Renal cortex interstitium (tissue), 11 donors: ENCODE results near the gene TRIM8. TPM values are rescaled to one million over a fixed set of nuclear protein-coding genes. Genes with fewer than 3 reads are reported as not detected.
A peak's percentile ranks its signal among the peaks of the same experiment; 100 is the strongest.

Source experiments
- DNase-seq, 11 donors: peaks; one replicate each; pipeline ENCODE4 v3.0.0-alpha.2; 2013; ENCODE audit warnings: low read depth in 9 of 11, low spot score in 4 of 11; ENCODE audit errors: extremely low read depth in 1 of 11
- polyA plus RNA-seq, 3 donors: library from polyadenylated mRNA; unstranded; fragments of 120-200 nt; gene quantifications; one replicate each; pipeline ENCODE4 v1.2.1, GENCODE V29; 2013; ENCODE audit not compliant: insufficient read length in 3 of 3

TRIM8 gene
- polyA plus RNA-seq, 3 donors = 124 to 132 (median 127) TPM

DNA sequence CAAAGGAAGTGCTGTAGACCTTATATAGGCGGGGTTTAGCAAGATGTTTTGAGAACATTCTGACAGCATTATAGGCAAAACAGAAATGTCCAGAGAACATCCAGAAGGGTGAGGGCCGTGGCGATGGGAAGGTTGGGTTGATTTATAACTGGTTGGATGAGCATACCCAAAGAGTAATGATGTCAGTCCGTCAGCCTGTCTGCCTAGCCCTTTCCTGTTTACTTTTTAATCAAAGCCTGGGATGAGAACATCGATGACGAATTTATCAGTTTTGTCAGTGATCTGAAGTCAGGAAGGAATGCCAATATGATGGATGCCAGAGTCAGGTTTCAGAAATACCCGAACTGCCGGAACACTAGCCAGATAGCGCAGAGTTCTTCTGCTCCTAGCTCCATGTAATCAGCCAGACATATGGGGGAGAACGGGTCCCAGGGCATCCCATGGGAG, 33.8 kb upstream of the TRIM8 start:
- DNase-seq = no peak

DNA sequence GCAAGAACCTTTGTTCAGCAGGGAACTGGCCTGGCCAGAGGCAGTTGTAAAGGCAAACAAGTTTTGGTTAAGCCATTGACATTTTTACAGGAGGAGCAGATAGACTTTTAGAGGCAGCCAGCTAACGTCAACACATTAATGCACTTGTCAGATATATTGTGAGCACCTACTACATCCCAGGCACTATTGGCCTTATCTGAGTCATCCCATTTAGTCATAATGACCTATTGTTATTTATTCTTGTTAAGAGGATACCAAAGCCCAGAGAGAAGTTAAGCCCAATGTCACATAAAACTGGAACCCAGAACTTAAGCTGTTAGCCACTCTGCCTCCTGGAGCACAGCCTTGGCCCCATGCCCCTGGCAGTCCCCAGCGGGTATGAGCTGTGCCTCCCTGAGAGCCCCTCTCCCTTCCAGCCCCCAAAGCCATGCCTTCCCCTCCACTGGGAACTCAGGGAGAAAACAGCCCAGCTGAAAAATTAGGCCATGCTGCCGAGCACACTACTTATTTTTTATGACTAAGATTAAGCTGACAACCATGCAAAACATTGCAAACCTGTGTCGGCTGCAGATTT, 32.7 kb upstream of the TRIM8 start:
- DNase-seq = no peak

DNA sequence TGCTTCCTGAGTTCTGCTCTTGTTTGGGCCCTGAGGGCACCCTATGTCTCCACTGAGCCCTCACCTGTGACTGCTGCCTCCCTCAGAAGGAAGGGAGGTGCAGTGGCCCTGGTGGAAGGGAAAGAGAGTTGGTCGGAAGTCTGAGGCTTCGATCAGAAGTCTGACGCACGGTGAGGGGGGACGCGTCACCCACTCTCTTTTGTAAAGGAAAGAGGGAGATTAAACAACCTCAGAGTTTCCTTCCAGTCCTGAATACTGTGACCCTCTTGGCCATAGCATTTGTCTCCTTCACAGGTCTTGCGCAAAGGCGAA, 31.4 kb upstream of the TRIM8 start:
- DNase-seq = no peak

DNA sequence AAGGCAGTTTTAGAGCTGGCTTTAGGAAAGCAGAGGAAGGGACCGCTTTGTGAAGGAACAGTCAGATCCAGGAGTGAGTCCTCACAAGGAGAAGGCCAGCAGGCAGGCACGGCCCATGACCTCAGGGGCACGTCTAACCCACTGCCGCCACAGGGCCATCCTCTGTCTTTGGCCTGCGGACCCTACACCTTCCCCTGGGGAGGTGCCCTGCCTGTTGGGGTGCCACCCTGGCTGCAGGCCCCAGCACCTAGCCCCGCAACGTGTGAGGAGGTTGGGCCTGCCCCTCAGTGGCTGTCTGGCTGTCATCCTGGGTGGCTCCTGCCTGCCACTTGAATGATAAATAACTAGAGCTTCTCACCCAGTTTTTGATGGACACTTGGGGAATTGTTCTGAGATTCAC, 31.0 kb upstream of the TRIM8 start:
- DNase-seq = no peak

DNA sequence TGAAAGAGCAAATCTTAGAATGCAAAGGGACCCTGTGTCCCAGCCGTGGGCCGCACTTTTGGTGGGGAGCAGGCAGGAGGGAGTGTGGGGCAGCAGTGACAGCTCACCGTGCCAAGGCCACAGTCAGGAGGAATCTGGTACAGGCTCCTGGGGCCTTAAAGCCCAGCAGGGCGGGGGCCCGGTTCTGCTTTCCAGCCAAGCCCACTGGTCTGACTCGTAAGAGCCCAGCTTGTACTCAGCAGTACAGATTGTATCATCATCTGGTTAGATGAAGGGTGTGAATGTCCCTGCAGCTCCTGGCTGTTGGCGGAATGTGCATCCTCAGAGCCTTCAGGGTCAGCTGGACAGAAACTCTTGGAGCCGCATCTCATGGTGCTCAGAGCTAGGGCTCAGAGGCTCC, 30.5 kb upstream of the TRIM8 start:
- no peak for DNase-seq

DNA sequence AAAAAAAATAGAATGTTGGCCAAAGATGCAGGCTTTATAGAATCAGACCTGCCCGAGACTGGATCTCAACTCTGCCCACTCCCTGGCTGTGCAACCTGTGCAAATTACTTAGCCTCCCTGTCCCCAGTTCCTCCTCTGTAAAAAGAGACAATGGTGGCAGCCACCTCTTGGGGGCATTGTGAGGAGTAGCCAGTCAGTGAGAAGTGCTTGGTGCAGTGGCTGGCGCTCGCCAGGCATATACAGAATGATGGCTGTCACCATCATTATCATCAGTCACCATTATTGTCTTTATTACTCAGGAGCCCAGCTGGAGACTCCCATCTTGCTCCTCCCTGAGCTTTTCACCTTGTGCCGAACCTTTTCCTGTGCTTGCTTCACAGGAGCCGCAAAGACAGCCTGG, 29.4 kb upstream of the TRIM8 start:
- no peak for DNase-seq

DNA sequence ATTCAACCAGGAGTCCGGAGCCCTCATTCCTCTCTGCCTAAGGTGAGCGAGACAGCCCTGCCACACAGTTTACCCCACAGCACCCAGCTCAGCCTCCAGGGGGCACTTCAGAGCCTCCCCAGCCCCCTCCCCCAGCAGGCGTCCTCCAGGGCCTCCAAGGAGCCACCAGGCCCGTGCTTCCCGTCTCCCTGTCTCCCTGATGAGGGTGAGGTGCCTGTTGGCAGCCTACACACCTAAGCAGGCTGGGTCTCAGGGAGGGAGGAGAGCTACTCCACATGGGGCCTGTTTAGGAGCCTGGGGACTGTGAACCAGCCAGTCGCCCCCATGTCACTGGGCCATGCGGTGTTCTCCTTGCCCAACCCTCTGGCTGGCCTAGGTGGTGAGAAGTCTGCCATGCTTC, 28.9 kb upstream of the TRIM8 start:
- no peak for DNase-seq

DNA sequence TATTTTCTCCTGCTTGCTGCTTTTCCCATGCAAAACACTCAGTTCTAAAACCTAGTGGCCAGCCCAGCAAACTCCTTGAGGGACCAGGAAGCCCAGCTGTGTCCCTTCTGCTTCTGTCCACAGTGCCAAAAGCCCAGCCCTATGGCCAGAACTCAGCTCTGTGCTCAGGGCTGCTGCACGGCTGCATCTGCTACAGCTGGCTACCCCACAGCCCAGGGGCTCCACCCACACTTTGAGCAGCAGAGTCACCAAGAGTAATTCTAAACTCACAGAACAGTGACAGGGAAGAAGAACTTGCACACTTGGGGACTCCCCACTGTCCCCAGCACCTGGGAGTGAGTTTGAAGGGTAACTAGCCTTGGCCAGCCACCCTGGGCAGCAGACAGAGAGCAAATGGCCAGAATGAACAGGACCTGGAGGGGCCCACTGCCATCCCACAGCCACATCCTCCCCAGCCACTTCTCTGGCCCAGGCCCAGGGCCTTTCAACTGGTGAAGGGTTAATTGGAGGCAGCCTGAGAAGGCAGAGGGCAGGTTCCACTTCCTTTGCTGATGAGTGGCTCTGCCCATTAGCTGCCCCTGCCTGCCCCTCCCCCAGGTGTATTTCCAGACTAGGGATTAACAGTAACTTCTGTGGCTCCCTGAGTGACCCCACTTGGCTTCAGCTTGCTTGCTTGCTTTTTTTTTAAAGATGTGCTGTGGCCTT, 28.1 kb upstream of the TRIM8 start:
- DNase-seq = peak in 5 of 11 donors; percentile 44 to 77 (median 70)

DNA sequence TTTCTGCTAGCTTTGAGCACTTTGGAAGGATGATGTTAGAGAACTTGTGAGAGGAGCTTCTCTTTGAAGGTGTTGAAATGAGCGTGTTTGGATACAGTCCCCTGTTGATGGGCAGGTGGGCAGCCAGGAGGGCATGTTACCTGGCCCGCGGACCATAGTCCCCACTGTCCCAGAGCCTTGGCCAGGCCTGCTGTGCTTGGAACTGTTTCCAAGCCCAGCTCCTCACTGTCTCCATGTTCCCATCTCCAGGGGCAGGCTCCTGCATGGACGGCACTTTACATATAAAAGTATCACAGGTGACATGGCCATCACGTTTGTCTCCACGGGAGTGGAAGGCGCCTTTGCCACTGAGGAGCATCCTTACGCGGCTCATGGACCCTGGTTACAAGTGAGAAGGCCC, 27.2 kb upstream of the TRIM8 start:
- no peak for DNase-seq

DNA sequence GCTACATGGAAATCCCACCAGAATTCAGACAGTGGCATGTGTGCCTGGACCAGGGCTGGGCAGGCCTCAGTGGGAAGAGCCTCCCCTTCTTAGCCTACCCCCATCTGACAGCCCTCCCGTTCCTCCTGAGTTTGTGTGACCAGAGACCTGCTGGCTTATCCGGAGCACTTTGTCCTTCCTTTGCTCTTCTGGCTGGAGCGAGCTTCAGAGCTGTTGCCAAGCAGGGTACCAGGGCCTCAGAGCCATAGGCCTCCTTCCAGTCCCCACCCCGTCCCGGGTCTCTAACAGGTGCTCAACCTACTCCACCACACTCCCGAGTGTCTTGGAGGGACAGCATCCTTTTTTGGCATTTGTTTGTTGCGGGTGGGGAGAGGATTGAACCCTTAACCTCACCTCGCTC, 26.5 kb upstream of the TRIM8 start:
- no peak for DNase-seq

DNA sequence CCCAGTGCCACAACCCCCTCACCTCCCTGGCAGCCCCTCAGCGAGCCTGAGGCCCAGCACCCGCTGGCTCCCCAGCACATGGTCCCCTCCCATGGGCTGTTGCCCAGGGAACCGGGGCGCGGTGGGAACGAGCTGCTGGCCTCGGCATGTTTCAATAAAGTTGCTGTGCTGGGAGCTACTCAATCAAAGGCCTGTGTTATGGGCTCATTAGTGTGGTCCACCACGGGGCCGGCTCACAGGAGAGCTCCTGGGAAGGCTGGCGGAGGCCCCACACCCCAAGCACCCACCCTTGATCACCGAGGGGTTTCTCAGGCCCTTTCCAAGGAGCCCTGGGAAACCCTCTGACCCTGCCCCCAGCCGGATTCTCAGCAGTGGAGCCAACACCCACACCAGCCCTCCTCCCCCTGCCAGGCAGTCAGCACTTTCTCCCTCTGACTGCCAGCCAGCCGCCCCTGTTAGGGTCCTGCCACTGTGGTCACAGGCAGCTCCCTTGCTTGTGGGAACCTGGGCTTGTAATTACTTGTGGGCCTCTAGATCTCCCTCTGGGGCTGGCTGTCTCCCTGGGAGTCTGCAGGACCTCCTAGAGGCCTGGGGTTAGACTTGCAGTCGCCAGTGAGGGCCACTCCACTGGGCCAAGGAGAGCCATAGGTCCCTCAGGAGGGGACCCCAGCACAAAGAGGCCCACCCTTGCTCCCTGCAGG, 24.8 kb upstream of the TRIM8 start:
- no peak for DNase-seq

DNA sequence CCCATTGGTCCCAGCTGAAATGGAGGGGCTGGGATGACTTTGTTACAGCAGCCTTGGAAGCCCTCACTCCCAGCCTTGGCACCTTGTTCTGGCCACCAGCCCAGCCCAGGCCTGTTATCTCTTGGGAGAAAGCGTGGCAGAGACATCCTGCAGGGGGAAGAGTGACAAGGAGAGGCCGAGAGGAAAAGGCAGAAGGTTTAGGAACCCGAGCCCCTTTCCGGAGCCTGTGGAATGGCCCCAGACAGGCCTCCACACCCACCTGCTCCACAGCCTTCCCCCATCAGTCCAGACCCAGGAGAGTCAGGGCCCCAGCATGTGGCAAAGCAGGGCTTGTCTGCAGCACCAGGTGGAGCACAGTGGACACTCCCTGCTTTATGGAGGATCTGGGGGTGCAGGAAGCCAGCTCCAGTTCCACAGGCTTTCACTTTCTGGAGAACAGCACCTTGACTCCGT, 24.1 kb upstream of the TRIM8 start:
- no peak for DNase-seq

DNA sequence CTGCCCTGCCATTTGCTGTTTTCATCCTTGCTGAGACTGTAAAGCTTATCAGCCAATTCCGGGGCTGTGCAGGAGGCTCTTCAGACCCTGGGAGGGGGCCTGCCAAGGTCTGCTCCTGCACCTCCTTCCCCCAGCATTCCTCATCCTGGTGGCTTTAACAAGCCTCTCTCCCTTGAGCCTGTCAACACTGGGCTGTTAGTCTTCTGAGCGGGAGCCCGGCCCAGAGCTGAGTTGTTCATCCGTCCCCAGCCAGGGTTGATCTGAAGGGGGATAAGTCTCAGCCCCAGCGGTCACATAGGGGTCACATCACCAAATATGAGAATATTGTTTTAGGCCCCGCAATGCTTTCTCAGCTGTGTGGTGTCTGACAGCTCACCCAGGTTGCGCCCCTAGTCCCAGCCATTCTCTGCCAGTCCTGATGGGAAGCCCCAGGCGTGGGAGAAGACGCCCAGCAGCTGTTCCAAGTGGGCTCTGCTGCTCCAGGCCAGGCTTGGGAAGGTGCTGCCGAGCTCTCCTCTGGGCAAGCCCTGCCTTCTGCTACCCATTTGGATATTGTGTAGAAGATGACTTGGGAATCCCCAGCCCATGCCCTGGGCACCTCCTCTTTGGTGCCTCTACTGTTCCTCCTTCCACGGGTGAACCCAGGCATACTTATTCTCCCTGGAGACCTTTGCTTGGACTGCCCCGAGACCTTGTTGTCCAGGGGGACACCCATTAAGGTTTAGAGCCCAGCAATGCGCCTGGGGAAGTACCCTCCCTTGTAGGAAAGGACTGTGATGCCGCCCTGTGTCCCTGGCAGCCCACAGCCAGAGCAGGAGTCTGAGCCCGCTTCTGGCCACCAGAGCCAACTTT, 23.5 kb upstream of the TRIM8 start:
- DNase-seq = no peak

DNA sequence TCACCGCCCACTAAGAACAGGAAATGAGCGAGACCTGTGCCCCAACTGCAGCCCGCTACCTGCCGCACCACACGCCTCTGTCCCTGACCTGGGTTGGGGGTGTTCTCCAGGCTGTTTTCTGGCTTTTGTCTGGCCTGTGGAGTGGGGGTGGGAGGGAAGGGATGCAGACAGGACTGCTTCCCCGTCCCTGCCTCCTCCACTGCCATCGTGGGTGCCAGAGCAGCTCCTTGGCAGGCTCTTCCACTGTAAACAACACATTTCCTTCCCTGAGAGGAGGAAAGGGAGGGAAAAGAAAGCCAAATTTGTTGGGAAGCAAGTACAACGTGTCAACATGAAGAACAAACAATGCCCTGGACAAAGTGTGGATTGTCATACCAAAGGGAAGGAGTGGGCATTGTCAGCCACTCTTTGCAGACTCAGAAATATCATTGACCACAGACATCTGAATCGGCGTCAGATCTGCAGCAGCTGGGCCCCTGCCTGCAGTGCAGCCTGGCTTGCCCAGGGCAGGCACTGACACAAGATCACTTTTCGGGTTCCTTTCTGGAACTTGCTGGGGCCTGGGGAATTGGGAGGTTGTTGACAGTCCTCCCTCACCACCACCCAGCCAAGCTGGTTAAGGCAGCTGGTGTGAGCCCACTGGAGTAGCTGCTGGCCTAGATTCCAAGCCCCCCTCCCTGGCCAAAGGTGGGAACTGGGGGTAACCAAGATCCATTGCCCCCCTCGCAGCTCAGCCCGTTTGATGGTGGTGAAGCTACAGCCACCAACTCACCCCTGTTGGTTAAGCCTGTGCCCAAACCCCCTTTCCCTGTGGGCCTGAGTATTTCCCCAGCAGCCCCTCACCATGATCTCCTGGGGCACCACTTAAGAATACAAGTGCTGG, 22.6 kb upstream of the TRIM8 start:
- DNase-seq = no peak

DNA sequence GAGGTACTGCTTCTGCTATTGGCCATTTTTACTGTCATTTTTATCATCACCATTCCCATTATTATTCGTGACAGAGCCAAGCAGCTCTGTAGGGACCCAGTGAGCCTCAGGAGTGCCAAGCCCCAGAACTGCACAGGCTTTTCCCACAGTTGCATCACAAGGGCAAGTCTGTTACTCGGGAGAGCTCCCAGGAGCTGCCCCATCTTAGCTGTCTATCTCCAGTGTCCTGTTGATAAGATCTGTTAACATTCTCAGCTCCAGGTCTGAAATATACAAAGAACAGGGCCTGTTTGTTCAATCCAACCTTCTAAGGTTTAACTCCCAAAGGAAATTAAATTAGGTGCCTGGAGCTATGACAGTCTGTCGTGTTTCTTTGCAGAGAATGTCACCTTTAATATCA, 20.2 kb upstream of the TRIM8 start:
- no peak for DNase-seq

DNA sequence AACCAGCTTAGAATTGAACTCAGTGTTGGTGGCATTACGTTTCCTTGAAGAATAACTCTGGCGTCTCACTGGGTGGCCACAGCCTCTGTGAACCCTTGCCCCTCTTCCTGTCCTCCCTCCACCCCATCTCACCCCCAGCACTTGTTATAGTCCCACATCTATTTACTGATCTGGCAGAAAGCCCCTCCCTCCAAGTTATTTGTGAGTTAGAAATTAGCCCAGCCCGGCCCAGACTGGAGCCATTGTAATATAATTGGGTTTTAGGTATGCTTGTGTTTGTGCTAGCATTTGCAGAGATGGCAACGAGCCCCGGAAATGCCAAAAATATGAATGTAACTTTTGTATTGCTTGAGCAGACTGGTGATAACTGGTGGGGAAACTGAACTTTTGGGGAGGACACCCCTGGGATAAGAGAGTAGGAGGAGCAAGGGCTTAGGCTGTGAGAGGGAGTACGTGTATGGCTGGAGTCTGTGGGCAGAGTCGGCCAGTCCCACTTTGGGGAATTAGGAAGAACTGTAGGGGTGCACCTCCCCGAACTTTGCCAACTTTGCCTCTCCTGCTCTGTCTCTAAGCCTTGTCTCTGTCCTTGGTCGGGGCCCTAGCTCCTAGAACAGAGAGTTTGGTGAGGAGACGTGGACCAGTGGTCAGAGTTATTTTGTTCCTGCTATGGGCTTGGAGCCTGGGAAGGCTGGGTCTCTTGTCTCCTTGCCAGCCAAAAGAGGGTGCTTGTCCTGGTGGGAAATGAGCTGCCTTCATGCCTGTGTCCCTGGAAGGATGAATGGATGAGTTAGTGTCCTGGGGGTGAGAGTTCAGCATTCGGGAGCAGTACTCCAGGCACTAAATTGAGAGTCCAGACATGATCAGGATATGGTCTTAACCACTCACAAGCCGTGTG, 19.3 kb upstream of the TRIM8 start:
- no peak for DNase-seq

DNA sequence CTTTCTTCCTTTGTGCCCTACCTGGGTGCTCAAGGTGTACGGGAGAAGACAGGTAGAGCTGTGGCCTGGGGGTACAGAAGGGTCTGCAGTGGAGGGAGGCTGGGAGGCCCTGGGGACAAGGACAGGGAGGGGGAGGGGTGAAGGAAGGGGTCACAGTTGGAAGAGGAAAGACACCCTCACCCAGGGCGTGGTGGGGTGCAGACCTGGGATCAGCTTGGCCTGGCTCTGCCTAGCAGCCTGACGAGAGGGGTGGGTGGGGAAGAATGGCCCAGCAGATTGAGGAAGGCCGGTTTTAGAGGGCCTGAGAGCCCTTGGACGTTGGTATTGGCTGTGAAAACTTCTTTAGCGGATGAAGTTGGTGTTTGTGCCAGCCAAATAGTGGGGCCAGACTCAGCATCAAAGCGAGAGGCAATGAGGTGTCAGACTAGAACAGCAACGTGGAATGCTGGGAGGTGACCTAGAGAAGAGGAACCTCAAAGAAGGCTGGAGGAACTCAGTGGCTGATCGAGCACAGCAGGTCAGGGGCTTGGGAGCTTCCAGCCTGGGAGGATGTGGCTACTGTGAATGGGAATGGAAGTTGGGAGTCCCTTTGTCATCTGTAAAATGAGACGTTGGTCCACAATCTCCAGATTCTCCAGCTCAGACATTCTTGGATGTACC, 18.1 kb upstream of the TRIM8 start:
- no peak for DNase-seq
